ENCODE data around the gene CNIH3.
A peak's percentile ranks its signal among the peaks of the same experiment; 100 is the strongest.

CNIH3 gene

DNA sequence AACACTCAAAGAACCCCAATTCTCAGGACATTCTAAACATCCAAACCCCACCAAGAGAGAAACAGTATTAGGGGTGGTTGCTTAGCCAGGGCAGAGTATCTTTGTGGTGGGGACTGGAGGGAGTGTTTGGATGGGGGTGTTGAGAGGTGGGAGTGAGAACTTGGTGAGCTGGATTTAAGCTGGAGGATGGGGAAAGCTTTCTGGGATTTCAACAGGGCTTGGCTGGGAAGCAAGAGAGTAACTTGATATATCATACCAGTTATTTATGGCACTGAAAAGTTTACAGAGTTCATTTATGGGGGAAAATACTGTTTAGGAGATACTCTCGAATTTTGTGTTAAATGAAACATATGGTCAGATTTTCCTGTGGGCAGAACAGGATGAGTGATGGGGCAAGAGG, 6.8 kb upstream of the CNIH3 start:
- TF ChIP-seq, protein P1, sequence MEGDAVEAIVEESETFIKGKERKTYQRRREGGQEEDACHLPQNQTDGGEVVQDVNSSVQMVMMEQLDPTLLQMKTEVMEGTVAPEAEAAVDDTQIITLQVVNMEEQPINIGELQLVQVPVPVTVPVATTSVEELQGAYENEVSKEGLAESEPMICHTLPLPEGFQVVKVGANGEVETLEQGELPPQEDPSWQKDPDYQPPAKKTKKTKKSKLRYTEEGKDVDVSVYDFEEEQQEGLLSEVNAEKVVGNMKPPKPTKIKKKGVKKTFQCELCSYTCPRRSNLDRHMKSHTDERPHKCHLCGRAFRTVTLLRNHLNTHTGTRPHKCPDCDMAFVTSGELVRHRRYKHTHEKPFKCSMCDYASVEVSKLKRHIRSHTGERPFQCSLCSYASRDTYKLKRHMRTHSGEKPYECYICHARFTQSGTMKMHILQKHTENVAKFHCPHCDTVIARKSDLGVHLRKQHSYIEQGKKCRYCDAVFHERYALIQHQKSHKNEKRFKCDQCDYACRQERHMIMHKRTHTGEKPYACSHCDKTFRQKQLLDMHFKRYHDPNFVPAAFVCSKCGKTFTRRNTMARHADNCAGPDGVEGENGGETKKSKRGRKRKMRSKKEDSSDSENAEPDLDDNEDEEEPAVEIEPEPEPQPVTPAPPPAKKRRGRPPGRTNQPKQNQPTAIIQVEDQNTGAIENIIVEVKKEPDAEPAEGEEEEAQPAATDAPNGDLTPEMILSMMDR (IDR thresholded peaks at IDR 0.05), result no peak
- H3K27ac Mint-ChIP-seq, result no peak overlapping the region
- H3K36me3 Mint-ChIP-seq (ENCODE audit: low read depth), result peaks cover 8% of the 10 kb centered on the region
- peaks cover 37% of the 10 kb centered on the region for H3K9me3 Mint-ChIP-seq
- no peak overlapping the region for H3K4me3 Mint-ChIP-seq
- no peaks in the 10 kb centered on the region for H3K4me1 Mint-ChIP-seq
- peaks cover 17% of the 10 kb centered on the region for H3K27me3 Mint-ChIP-seq (ENCODE audit: low read depth, poor library complexity)
- DNase-seq, result no peak

DNA sequence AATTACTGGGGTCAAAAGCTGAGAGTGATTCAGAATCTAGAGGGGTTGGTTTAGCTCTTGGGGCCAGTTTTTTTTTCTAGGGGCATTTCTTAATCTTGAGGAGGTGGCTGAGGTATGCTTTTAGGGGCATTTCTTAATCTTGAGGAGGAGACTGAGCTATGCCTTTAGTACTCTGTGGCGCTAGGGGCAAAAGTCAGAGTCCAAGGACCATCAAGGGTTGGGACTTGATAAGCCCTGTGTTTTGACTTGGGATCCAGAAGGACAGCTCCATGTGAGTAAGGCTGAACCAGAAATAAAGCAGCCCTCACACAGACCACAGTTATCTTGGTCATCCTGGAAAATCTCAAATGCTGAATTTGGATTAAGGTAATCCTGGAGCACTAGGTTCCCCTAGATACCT, 3.9 kb upstream of the CNIH3 start:
- H3K4me3 Mint-ChIP-seq, result no peak overlapping the region
- DNase-seq, result no peak
- peaks cover 44% of the 10 kb centered on the region for H3K27me3 Mint-ChIP-seq (ENCODE audit: low read depth, poor library complexity)
- H3K4me1 Mint-ChIP-seq, result peaks cover 13% of the 10 kb centered on the region
- H3K9me3 Mint-ChIP-seq, result peaks cover 14% of the 10 kb centered on the region
- TF ChIP-seq, protein P1 (IDR thresholded peaks at IDR 0.05), result no peak
- no peak overlapping the region for H3K27ac Mint-ChIP-seq
- no peaks in the 10 kb centered on the region for H3K36me3 Mint-ChIP-seq (ENCODE audit: low read depth)

DNA sequence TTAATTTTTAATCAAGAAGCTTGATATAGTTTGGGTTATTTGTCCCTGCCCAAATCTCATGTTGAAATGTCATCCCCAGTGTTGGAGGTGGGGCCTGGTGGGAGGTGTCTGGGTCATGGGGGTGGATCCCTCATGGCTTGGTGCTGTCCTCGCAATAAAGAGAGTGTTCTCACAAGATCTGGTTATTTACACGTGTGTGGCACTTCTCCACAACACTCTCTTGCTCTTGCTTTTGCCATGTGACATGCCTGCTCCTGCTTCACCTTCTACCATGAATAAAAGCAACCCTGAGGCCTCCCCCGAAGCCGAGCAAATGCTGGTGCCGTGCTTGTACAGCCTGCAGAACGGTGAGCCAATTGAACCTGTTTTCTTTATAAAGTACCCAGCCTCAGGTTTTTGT, 2.6 kb upstream of the CNIH3 start:
- Mint-ChIP-seq H3K27ac (no peak overlapping the region), H3K36me3 (ENCODE audit: low read depth) (no peaks in the 10 kb centered on the region), H3K4me1 (peaks cover 20% of the 10 kb centered on the region), H3K4me3 (no peak overlapping the region), H3K9me3 (peaks cover 11% of the 10 kb centered on the region), H3K27me3 (ENCODE audit: low read depth, poor library complexity) (peaks cover 57% of the 10 kb centered on the region)
- no peak for DNase-seq
- TF ChIP-seq, protein P1 (IDR thresholded peaks at IDR 0.05), result no peak

DNA sequence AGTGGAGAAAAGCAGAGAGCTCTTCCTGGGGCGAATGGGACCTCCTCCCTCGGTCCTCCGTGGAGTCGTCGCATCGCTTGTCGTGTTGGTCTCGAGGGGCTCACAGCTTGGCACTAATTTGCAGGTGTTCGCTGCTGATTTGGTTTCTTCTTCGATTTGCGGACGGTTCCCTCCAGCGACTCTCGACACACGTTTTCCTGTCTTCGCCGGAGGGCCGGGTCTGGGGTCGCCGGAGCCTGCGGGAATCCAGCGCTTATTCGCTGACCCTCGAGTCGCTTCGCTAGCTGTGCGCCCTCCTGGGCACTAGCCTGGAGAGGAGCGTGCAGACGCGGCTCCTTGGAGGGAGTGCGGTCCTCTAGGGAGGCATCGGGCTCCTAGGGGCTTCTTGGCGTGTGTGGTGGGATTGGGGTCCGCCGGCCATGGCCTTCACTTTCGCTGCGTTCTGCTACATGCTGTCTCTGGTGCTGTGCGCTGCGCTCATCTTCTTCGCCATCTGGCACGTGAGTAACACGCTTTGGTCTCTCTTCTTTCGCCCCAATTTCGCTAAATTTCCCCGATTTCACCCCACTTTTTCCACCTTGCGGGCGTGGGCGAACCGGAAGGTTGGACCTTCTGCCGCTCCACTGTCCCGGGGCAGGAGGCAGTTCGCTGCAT, 766 bp downstream of the CNIH3 start:
- peaks cover 6% of the 10 kb centered on the region for H3K9me3 Mint-ChIP-seq
- peak overlapping the region; percentile 82 for H3K4me3 Mint-ChIP-seq
- H3K27ac Mint-ChIP-seq, result no peak overlapping the region
- peaks cover 20% of the 10 kb centered on the region for H3K4me1 Mint-ChIP-seq
- peaks cover 86% of the 10 kb centered on the region for H3K27me3 Mint-ChIP-seq (ENCODE audit: low read depth, poor library complexity)
- TF ChIP-seq, protein P1 (IDR thresholded peaks at IDR 0.05), result no peak
- H3K36me3 Mint-ChIP-seq (ENCODE audit: low read depth), result peaks cover 6% of the 10 kb centered on the region
- peak; percentile 53 for DNase-seq

DNA sequence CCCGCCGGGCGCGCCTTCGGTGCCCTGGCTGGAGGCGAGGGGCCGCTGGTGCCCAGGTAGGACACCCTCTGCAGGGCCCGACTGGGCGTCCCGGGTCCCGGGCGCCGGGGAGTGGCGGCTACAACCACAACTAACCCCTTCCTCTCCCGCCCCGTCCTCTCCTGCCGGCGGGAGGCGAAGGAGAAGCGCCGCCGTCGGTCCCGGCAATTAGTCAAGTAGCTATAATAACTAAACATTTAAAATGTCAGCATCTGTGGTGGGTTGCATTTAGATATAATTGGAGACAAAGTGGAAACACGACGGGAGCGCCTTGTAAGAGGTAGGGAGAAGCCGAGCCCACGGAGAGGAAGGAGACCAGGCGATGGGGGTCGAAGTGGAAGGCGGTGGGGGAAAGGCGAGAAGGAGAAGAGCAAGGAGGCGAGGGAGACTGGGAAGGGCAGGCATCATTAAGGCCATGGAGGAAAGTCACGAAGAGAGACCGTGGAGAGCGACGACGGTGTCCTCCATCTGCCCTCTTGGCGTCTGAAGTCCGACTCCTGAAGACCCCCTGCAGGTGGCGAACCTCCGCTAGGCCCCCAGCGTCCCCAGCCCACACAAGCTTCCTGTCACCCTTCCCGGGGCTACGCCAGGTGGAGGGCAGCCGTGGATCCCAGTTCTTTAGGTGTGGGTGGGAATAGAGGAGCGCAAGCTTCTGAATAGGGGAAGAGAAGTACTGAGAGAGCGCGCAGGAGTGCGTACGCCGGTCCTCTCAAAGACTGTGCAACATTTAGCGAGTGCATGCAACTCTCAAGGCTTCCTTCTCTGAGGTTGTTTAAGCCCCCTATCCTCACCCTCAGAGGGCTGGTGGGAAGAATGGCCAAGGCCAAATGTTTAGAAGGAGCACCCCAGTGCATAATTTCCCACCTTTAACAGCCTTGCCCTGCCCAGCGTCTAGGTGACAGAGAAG, 1.6 kb downstream of the CNIH3 start:
- peaks cover 20% of the 10 kb centered on the region for H3K4me1 Mint-ChIP-seq
- peaks cover 91% of the 10 kb centered on the region for H3K27me3 Mint-ChIP-seq (ENCODE audit: low read depth, poor library complexity)
- TF ChIP-seq, protein P1 (IDR thresholded peaks at IDR 0.05), result no peak
- peak overlapping the region; percentile 82 for H3K4me3 Mint-ChIP-seq
- DNase-seq, result peak; percentile 20
- peaks cover 13% of the 10 kb centered on the region for H3K36me3 Mint-ChIP-seq (ENCODE audit: low read depth)
- H3K9me3 Mint-ChIP-seq, result peaks cover 12% of the 10 kb centered on the region
- H3K27ac Mint-ChIP-seq, result no peak overlapping the region

All from nephron progenitor cell (in vitro differentiated cells).